ENCODE measurements around the gene MAML3. TPM values are rescaled to one million over a fixed set of nuclear protein-coding genes. Genes with fewer than 3 reads are reported as not detected.

Gene MAML3
- total RNA-seq, 1 experiment from 2014 or later, result 0.89 TPM

GRCh38 chr4:140108713-140109230 is 45.2 kb downstream of the MAML3 start:
- no peak for TF ChIP-seq CTCF (IDR thresholded peaks at IDR 0.05; ENCODE audit: unreplicated experiment)
- H3K27me3 Mint-ChIP-seq (ENCODE audit: insufficient read depth, unreplicated experiment), result no peaks in the 10 kb centered on the region
- intact Hi-C loops (cut with micrococcal nuclease), result no loop called here
- DNase-seq (ENCODE audit: unreplicated experiment), result no peak
- ChIA-PET CTCF (interaction anchor here (0.6 kb wide), 1 partner anchor 1550 kb away, joined by 3 read pairs; no protein-coding TSS in a partner anchor), POLR2A (interaction anchor here (1.0 to 1.2 kb wide), 2 partner anchors 42 to 44 kb away, joined by 3 read pairs; no protein-coding TSS in a partner anchor)
- H3K4me1 Mint-ChIP-seq (ENCODE audit: insufficient read depth, unreplicated experiment), result peaks cover 11% of the 10 kb centered on the region
- no TSS peak for BruUV-seq (replicated peaks)
- H3K27ac Mint-ChIP-seq (ENCODE audit: low read depth, unreplicated experiment), result no peak overlapping the region
- H3K36me3 Mint-ChIP-seq (ENCODE audit: insufficient read depth, unreplicated experiment), result no peaks in the 10 kb centered on the region
- H3K9me3 Mint-ChIP-seq (ENCODE audit: unreplicated experiment), result no peaks in the 10 kb centered on the region
- H3K4me3 Mint-ChIP-seq (ENCODE audit: unreplicated experiment), result no peak overlapping the region

GRCh38 chr4:140108243-140108642 is 45.7 kb downstream of the MAML3 start:
- CTCF ChIA-PET, result no interaction called here
- DNase-seq (ENCODE audit: unreplicated experiment), result no peak
- Mint-ChIP-seq H3K9me3 (ENCODE audit: unreplicated experiment) (no peaks in the 10 kb centered on the region), H3K36me3 (ENCODE audit: insufficient read depth, unreplicated experiment) (no peaks in the 10 kb centered on the region), H3K27ac (ENCODE audit: low read depth, unreplicated experiment) (no peak overlapping the region), H3K27me3 (ENCODE audit: insufficient read depth, unreplicated experiment) (no peaks in the 10 kb centered on the region), H3K4me3 (ENCODE audit: unreplicated experiment) (no peak overlapping the region), H3K4me1 (ENCODE audit: insufficient read depth, unreplicated experiment) (peaks cover 11% of the 10 kb centered on the region)
- intact Hi-C loops (cut with micrococcal nuclease), result no loop called here
- POLR2A ChIA-PET, result interaction anchor here (1.2 kb wide), 1 partner anchor 42 kb away, joined by 3 read pairs; no protein-coding TSS in a partner anchor
- TF ChIP-seq CTCF (IDR thresholded peaks at IDR 0.05; ENCODE audit: unreplicated experiment), result no peak
- no TSS peak for BruUV-seq (replicated peaks)

GRCh38 chr4:140106289-140106844 is 47.6 kb downstream of the MAML3 start:
- TF ChIP-seq CTCF (IDR thresholded peaks at IDR 0.05; ENCODE audit: unreplicated experiment), result no peak
- DNase-seq (ENCODE audit: unreplicated experiment), result no peak
- no TSS peak for BruUV-seq (replicated peaks)
- H3K9me3 Mint-ChIP-seq (ENCODE audit: unreplicated experiment), result peaks cover 5% of the 10 kb centered on the region
- H3K27me3 Mint-ChIP-seq (ENCODE audit: insufficient read depth, unreplicated experiment), result no peaks in the 10 kb centered on the region
- H3K36me3 Mint-ChIP-seq (ENCODE audit: insufficient read depth, unreplicated experiment), result no peaks in the 10 kb centered on the region
- ChIA-PET CTCF (no interaction called here), POLR2A (interaction anchor here (0.6 kb wide), 1 partner anchor 567 kb away, joined by 4 read pairs; no protein-coding TSS in a partner anchor)
- peaks cover 16% of the 10 kb centered on the region for H3K4me1 Mint-ChIP-seq (ENCODE audit: insufficient read depth, unreplicated experiment)
- no peak overlapping the region for H3K4me3 Mint-ChIP-seq (ENCODE audit: unreplicated experiment)
- no peak overlapping the region for H3K27ac Mint-ChIP-seq (ENCODE audit: low read depth, unreplicated experiment)
- intact Hi-C loops (cut with micrococcal nuclease), result no loop called here

- intact Hi-C loops (cut with micrococcal nuclease), result no loop called here
- DNase-seq (ENCODE audit: unreplicated experiment), result no peak
- peaks cover 16% of the 10 kb centered on the region for H3K4me1 Mint-ChIP-seq (ENCODE audit: insufficient read depth, unreplicated experiment)
- no peak for TF ChIP-seq CTCF (IDR thresholded peaks at IDR 0.05; ENCODE audit: unreplicated experiment)
- ChIA-PET CTCF (interaction anchor here (0.7 kb wide), 1 partner anchor 19 kb away, joined by 4 read pairs; no protein-coding TSS in a partner anchor), POLR2A (no interaction called here)
- peaks cover 5% of the 10 kb centered on the region for H3K9me3 Mint-ChIP-seq (ENCODE audit: unreplicated experiment)
- H3K27me3 Mint-ChIP-seq (ENCODE audit: insufficient read depth, unreplicated experiment), result no peaks in the 10 kb centered on the region
- BruUV-seq (replicated peaks), result no TSS peak
- no peak overlapping the region for H3K4me3 Mint-ChIP-seq (ENCODE audit: unreplicated experiment)
- no peaks in the 10 kb centered on the region for H3K36me3 Mint-ChIP-seq (ENCODE audit: insufficient read depth, unreplicated experiment)
- H3K27ac Mint-ChIP-seq (ENCODE audit: low read depth, unreplicated experiment), result no peak overlapping the region
These were observed 48.5 kb downstream of the MAML3 start for GRCh38 chr4:140105436-140105835.
